T-helper 2 cell treated with Interferon-gamma antibody and Interleukin-4, amounts not matched to agents 5 μg/mL and 100 μg/mL, for 36 hours (primary cell): Measurements from ENCODE around the gene YDJC.
"Not testable (repeated sequence)": the region's sequence is repeated elsewhere in the genome, so short reads cannot be mapped to it uniquely, and the experiment has no call there.

ENCODE experiments used
- DNase-seq: peaks from one replicate; pipeline ENCODE4 v3.0.0; 2021; ENCODE audit warnings: low spot score
- H3K27ac Mint-ChIP-seq: one replicate; pipeline ENCODE4 v1.8.0; 2021; ENCODE audit warnings: mild to moderate bottlenecking, mixed read lengths
- H3K27me3 Mint-ChIP-seq: one replicate; pipeline ENCODE4 v1.8.0; 2021; ENCODE audit warnings: low read depth, mixed read lengths
- H3K36me3 Mint-ChIP-seq: one replicate; pipeline ENCODE4 v1.8.0; 2021; ENCODE audit warnings: low read depth, mixed read lengths
- H3K4me1 Mint-ChIP-seq: one replicate; pipeline ENCODE4 v1.8.0; 2021; ENCODE audit warnings: low read depth, mixed read lengths
- H3K4me3 Mint-ChIP-seq: one replicate; pipeline ENCODE4 v1.8.0; 2022; ENCODE audit warnings: mild to moderate bottlenecking, moderate library complexity, mixed read lengths
- H3K9me3 Mint-ChIP-seq: one replicate; pipeline ENCODE4 v1.8.0; 2021; ENCODE audit warnings: mixed read lengths

YDJC gene, protein sequence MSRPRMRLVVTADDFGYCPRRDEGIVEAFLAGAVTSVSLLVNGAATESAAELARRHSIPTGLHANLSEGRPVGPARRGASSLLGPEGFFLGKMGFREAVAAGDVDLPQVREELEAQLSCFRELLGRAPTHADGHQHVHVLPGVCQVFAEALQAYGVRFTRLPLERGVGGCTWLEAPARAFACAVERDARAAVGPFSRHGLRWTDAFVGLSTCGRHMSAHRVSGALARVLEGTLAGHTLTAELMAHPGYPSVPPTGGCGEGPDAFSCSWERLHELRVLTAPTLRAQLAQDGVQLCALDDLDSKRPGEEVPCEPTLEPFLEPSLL

DNA sequence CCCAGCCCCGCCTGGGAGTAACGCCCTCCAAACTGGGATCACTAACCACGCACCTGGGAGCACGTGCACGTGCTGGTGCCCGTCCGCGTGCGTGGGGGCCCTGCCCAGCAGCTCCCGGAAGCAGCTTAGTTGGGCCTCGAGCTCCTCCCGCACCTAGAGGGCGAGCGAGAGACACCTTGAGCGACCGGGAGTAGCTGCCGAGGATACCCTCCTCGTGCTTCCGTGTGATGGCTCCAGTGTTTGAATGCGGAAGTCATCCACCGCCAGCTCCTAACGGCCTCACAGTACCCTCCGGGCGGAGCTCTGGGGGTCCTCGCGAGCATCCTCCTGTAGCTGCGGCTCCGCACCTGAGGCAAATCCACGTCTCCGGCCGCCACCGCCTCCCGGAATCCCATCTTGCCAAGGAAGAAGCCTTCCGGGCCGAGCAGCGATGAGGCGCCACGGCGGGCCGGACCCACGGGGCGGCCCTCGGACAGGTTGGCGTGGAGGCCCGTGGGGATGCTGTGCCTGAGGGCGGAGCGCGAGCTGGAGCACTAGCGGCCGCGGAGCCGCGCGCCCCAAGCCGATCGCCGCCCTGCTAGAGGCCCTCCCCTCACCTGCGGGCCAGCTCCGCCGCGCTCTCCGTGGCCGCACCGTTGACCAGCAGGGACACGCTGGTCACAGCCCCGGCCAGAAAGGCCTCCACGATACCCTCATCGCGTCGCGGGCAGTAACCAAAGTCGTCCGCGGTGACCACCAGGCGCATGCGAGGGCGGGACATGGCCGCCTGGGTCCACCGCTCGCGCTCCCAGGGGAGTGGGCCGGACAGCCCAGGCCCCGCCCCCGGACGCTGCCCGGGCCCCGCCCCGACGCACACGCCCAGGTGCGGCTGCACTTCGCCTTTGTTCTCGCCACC is at the start of gene YDJC:
YDJC (minus strand) TSS at position 768 of the 895 bp plus-strand sequence; CDS start at position 760, 8 bp downstream.
- peak; percentile 93 for DNase-seq
- H3K27me3 Mint-ChIP-seq = no peaks in the 10 kb centered on the region
- H3K4me1 Mint-ChIP-seq = peaks cover 30% of the 10 kb centered on the region
- peak within 1 kb of the TSS; percentile 94 for H3K27ac Mint-ChIP-seq
- peak within 1 kb of the TSS; percentile 91 for H3K4me3 Mint-ChIP-seq
- H3K36me3 Mint-ChIP-seq = peaks cover 19% of the 10 kb centered on the region
- no peaks in the 10 kb centered on the region for H3K9me3 Mint-ChIP-seq

DNA sequence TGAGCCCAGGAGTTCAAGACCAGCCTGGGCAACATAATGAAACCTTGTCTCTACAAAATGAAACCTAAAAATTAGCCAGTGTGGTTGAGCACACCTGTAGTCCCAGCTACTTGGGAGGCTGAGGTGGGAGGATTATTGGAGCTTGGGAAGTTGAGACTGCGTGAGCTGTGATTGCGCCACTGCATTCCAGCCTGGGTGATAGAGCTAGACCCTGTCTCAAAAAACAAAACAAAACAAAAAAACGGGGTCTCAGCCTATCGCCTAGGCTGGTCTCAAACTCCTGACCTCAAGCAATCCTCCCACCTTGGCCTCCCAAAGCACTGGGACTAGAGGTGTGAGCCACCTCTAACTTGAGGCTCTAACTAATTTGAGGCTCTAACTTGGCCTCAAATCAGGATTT is 49.6 kb upstream of the YDJC start:
- Mint-ChIP-seq H3K4me3 (no peak overlapping the region), H3K9me3 (no peaks in the 10 kb centered on the region), H3K27ac (no peak overlapping the region), H3K36me3 (peaks cover 31% of the 10 kb centered on the region), H3K4me1 (peaks cover 2% of the 10 kb centered on the region), H3K27me3 (no peaks in the 10 kb centered on the region)
- DNase-seq = no peak

DNA sequence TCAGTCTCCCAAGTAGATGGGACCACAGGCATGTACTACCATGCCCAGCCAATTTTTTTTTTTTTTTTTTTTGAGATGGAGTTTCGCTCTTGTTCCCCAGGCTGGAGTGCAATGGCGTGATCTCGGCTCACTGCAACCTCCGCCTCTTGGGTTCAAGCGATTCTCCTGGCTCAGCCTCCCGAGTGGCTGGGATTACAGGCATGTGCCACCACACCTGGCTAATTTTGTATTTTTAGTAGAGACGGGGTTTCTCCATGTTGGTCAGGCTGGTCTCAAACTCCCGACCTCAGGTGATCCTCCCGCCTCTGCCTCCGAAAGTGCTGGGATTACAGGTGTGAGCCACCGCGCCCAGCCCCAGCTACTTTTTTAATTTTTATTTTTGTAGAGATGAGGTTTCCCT is 49.0 kb upstream of the YDJC start:
- H3K36me3 Mint-ChIP-seq = peaks cover 35% of the 10 kb centered on the region
- H3K4me1 Mint-ChIP-seq, H3K27me3 Mint-ChIP-seq, H3K9me3 Mint-ChIP-seq, DNase-seq, H3K27ac Mint-ChIP-seq, H3K4me3 Mint-ChIP-seq: not testable (repeated sequence)

DNA sequence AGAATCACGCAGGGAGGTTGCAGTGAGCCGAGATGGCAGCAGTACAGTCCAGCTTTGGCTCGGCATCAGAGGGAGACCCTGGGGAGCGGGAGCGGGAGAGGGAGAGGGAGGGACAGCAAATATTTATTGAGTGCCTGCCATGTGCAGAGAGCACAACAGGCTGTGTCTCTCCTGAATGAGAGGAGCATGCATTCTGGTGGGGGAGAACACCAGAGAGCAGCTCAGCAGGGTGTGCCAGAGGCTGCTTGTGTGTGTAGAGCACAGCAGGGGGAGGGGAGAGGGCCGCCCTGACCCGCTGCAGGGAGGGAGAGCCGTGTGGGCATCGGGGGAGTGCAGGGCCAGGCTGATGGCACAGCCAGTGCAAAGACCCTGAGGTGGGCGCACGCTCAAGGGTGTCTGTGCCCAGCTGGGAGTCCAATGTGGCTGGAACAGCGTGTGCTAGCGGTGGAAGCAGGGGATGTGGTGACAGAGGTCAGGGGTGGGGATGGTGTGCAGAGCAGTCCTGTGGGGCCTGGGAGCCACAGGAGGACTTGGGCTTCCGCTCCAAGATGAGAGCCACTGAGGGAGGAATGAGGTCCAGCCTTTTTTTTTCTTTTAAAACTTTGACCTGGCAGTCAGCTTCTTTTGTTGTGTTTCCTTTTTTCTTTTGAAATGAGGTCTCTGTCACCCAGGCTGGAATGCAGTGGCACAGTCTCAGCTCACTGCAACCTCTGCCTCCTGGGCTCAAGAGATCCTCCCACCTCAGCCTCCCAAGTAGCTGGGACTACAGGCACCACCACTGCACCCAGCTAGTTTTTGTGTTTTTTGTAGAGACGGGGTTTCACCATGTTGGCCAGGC is 48.0 kb upstream of the YDJC start:
- Mint-ChIP-seq H3K4me3 (no peak overlapping the region), H3K27me3 (no peaks in the 10 kb centered on the region), H3K36me3 (peaks cover 42% of the 10 kb centered on the region), H3K27ac (no peak overlapping the region), H3K4me1 (peaks cover 2% of the 10 kb centered on the region), H3K9me3 (no peaks in the 10 kb centered on the region)
- DNase-seq = no peak

DNA sequence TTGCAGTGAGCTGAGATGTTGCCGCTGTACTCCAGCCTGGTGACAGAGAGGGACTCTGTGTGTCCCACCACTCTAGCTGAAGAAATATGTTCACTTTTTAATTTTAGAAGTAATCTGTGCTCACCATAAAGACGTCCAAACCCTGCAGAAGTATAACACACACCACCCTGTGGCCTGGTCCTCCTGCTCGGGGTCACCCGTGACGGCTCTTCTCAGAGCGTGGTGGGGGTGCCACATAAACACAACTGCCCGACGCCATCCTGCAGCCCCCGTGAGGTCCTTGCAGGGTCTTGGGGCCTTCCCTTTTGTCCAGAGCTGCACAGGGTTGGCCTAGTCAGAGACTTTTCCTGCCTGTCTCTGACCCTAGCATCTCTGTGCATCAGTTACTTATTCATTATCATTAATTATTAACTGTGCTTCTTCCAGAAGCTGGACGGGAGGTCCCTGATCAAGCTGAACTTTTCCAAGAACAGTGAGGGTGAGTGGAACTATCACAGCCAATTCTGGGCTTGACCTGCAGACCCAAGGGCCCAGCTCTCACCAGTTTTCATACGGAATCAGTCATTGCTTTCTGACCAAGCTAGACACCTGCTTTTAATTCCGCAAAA is 44.9 kb upstream of the YDJC start:
- Mint-ChIP-seq H3K4me3 (no peak overlapping the region), H3K9me3 (no peaks in the 10 kb centered on the region), H3K27me3 (no peaks in the 10 kb centered on the region), H3K27ac (no peak overlapping the region), H3K36me3 (peaks cover 53% of the 10 kb centered on the region), H3K4me1 (peaks cover 1% of the 10 kb centered on the region)
- no peak for DNase-seq

DNA sequence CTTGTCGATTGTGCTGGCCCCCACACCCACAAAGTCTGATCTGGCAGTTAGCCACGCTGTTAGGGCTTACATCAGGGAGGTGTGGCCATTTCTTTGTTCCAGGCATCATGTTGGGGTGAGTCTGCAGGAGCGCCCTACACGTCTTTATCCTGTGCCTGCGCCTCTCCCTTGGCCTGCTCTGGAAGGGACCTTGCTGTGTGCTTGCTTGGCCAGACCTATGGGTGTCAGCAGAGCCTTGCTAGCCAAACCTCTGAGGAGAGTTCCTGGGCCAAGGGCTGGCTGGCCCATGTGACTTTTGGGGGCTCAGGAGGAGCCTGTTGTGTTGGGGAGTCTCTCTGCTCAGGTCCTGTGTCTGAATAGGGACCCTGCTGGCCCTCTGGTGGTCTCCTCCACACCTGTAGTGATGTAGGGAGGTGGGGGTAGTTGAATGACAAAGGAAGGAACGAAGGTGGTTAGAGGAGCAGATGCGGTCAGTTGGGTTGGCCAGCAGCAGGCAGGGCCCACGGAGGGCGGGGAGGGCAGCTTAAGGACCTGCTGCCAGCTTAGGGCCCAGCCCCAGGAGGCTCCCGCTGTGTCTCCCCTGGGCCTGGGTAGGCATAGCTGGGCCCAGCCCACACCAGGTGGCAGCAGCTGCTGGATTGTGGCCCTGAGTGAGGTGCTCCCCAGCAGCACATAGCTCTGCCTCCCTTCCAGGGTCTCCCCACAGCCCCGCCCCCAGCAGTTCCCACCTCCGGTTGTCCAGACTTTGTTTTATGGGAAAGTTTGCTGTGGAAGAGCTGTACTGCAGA is 43.9 kb upstream of the YDJC start:
- Mint-ChIP-seq H3K36me3 (peaks cover 56% of the 10 kb centered on the region), H3K4me1 (peaks cover 2% of the 10 kb centered on the region), H3K4me3 (no peak overlapping the region), H3K27ac (no peak overlapping the region), H3K9me3 (no peaks in the 10 kb centered on the region), H3K27me3 (no peaks in the 10 kb centered on the region)
- no peak for DNase-seq

DNA sequence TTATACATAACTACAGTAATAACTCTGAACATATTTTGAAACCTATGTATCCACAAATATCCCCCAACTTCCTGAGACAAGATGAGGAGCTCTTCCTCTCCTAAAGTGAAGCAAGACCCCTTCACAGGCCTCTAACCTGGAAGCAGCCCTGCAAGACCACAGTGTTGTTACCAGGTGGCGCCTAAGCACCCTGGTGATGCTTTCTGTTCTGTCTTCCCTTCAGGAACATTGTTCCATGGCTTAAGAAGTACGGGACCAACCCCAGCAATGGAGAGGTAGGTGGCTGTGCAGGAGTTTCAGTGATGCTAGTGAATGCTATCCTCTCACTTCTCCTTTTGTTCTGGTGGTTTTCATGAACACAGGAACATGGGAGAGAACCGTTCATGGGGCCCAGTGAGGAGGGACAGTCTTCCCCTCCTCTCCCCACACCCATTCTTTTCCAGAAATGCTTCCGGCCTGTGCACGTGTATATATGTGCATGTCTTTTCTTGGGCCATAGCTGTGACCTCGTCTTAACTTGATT is 42.3 kb upstream of the YDJC start:
- H3K27me3 Mint-ChIP-seq = no peaks in the 10 kb centered on the region
- H3K4me3 Mint-ChIP-seq = no peak overlapping the region
- H3K9me3 Mint-ChIP-seq = no peaks in the 10 kb centered on the region
- peaks cover 8% of the 10 kb centered on the region for H3K4me1 Mint-ChIP-seq
- no peak overlapping the region for H3K27ac Mint-ChIP-seq
- DNase-seq = no peak
- peaks cover 51% of the 10 kb centered on the region for H3K36me3 Mint-ChIP-seq

DNA sequence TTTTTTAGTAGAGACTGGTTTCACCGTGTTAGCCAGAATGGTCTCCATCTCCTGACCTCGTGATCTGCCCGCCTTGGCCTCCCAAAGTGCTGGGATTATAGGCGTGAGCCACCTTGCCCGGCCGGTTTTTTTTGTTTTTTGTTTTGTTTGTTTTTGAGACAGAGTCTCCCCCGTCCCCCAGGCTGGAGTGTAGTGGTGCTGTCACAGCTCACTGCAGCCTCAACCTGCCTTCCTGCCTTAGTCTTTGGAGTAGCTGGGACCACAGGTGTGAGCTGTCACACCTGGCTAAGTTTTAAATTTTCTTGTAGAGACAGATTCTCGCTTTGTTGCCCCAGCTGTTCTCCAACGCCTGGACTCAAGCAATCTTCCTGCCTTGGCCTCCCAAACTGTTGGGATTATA is 39.2 kb upstream of the YDJC start:
- Mint-ChIP-seq H3K4me1 (peaks cover 15% of the 10 kb centered on the region), H3K27ac (no peak overlapping the region), H3K4me3 (no peak overlapping the region), H3K9me3 (no peaks in the 10 kb centered on the region), H3K36me3 (peaks cover 31% of the 10 kb centered on the region), H3K27me3 (no peaks in the 10 kb centered on the region)
- no peak for DNase-seq

DNA sequence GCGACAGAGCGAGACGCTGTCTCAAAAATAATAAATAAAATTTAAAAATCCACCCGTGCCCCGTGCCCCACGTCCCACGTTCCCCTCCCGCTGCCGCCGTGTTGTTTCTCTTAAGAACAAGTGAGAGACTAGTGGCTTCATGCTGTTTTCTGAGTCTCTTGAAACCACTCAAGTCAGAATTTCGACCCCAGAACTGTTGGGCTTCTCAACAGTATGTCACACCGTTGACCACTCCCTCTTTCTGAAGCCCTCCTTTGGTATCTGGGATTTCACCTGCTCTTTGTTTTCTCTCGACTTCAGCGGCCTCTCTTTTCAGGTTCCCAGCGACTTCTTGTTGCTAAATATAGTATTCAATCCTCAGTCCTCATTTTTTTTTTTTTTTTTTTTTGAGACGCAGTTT is 37.0 kb upstream of the YDJC start:
- Mint-ChIP-seq H3K4me3 (peak overlapping the region; percentile 99), H3K4me1 (peaks cover 15% of the 10 kb centered on the region), H3K27me3 (no peaks in the 10 kb centered on the region), H3K36me3 (peaks cover 15% of the 10 kb centered on the region), H3K9me3 (no peaks in the 10 kb centered on the region), H3K27ac (peak overlapping the region; percentile 83)
- DNase-seq = no peak

DNA sequence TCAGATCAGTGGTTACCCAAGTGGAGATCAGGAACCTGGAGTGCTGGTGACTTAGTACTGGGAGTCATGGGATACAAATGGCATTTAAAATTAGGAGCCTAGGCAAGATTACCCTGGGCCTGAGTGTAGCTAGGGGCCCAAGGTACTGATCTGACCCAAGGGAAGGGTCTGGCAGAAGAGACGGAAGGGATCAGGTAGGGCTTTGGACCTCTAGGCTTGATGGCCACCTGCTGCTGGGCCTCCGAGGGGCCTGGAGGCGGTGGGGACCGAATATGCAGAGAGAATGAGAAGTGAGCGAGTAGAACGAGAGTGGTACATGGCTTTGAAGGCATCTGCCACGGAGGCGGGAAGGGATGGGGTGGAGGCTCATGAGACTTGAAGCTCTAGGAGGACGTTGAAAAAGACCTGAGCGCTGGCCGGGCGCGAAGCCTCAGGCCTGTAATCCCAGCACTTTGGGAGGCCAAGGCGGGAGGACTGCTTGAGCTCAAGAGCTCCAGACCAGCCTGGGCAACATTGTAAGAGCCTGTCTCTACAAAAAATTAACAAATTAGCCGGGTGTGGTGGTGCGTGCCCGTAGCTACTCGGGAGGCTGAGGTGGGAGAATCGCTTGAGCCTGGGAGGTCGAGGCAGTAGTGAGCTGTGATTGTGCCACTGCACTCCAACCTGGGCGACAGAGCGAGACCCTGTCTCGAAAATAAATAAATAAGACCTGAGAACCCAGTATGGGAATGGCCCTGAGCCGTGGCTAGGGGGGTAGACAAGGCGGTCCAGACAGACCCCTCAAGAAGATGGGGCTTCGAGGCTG is 35.4 kb upstream of the YDJC start:
- Mint-ChIP-seq H3K27ac (peak overlapping the region; percentile 98), H3K36me3 (peaks cover 9% of the 10 kb centered on the region), H3K27me3 (no peaks in the 10 kb centered on the region), H3K4me3 (peak overlapping the region; percentile 99), H3K4me1 (peaks cover 15% of the 10 kb centered on the region), H3K9me3 (no peaks in the 10 kb centered on the region)
- no peak for DNase-seq

DNA sequence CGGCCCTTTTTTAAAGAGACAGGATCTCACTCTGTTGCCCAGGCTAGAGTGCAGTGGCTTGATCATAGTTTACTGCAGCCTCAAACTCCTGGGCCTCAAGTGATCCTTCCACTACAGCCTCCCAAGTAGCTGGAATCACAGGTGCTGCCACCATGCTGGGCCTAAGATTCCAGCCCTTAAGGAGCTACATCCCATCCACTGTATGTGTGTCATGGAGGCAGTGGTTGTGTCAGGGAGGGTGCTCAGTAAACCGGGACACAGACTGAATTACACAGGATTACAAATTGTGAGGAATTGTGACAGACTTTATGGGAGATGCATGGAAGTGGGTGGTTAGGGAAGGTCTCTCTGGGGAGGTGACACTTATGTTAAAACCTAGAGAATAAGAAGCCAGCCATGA is 33.9 kb upstream of the YDJC start:
- Mint-ChIP-seq H3K9me3 (no peaks in the 10 kb centered on the region), H3K27ac (peak overlapping the region; percentile 9), H3K4me1 (peaks cover 13% of the 10 kb centered on the region), H3K4me3 (no peak overlapping the region), H3K27me3 (no peaks in the 10 kb centered on the region), H3K36me3 (peaks cover 4% of the 10 kb centered on the region)
- DNase-seq = no peak

DNA sequence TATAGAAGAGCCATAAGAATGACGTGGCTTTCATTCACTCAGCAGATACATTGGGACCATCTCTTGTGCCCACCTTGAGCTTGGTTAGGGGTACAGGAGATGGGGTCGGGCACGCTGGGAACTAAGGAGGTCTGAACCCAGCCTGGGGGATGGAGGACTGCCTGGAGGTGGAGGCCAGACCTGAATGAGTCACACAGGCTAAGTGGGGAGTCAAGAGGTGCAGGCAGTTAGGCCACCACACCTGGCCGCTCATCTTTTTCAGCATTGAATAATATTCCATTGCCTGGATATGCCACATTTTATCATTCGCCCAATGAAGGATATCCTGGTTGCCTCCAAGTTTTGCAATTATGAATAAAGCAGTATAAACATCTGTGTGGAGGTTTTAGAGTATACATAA is 32.2 kb upstream of the YDJC start:
- no peaks in the 10 kb centered on the region for H3K9me3 Mint-ChIP-seq
- no peak overlapping the region for H3K4me3 Mint-ChIP-seq
- H3K36me3 Mint-ChIP-seq = peaks cover 2% of the 10 kb centered on the region
- H3K4me1 Mint-ChIP-seq = peaks cover 10% of the 10 kb centered on the region
- no peak overlapping the region for H3K27ac Mint-ChIP-seq
- no peak for DNase-seq
- no peaks in the 10 kb centered on the region for H3K27me3 Mint-ChIP-seq
